Activated CD8-positive, alpha-beta T cell treated with anti-CD3 and anti-CD28 coated beads for 36 hours (primary cell): ENCODE data around the gene SNX18. TPM values are rescaled to one million over a fixed set of nuclear protein-coding genes. Genes with fewer than 3 reads are reported as not detected.
"Not testable (repeated sequence)": the region's sequence is repeated elsewhere in the genome, so short reads cannot be mapped to it uniquely, and the experiment has no call there.

ENCODE experiments used
- ATAC-seq: fragments of 200-7000 bp; cut with Tn5 transposase; one replicate; pipeline ENCODE4 v1.10.0; 2021; ENCODE audit warnings: mild to moderate bottlenecking, moderate library complexity
- CTCF ChIA-PET: fragments of 350-600 bp; sonication (Branson Sonifier 250); formaldehyde crosslinking; loops from one replicate; lab custom pipeline; 2021; ENCODE audit warnings: antibody characterized with exemption; lab: Charles Lee
- POLR2A ChIA-PET: fragments of 350-600 bp; sonication (Branson Sonifier 250); formaldehyde crosslinking; loops from one replicate; lab custom pipeline; 2021; ENCODE audit warnings: antibody characterized with exemption; lab: Charles Lee
- DNase-seq: peaks from one replicate; pipeline ENCODE4 v3.0.0-alpha.2; 2020
- H3K27ac Mint-ChIP-seq: one replicate; pipeline ENCODE4 v1.8.0; 2021; ENCODE audit warnings: mild to moderate bottlenecking, mixed read lengths
- H3K27me3 Mint-ChIP-seq: one replicate; pipeline ENCODE4 v1.8.0; 2021; ENCODE audit warnings: mixed read lengths
- H3K36me3 Mint-ChIP-seq: one replicate; pipeline ENCODE4 v1.8.0; 2021; ENCODE audit warnings: low read depth, mixed read lengths
- H3K4me1 Mint-ChIP-seq: one replicate; pipeline ENCODE4 v1.8.0; 2021; ENCODE audit warnings: low read depth, mixed read lengths
- H3K4me3 Mint-ChIP-seq: one replicate; pipeline ENCODE4 v1.8.0; 2021; ENCODE audit warnings: mild to moderate bottlenecking, moderate library complexity, mixed read lengths
- H3K9me3 Mint-ChIP-seq: one replicate; pipeline ENCODE4 v1.8.0; 2021; ENCODE audit warnings: mixed read lengths
- intact Hi-C: fragments of 100-400 bp; cut with micrococcal nuclease; formaldehyde crosslinking; loops from one replicate; pipeline ENCODE4 v1.10.0; 2022
- total RNA-seq, 2 experiments: library from RNA; stranded (reverse); gene quantifications; one replicate each; pipeline ENCODE4 v1.2.3, GENCODE V29; 2021
- TF ChIP-seq, protein P1 (sequence below): fragments of 200-600 bp; IDR thresholded peaks from one replicate; pipeline ENCODE4 v1.8.0; 2022; ENCODE audit warnings: antibody characterized with exemption, mild to moderate bottlenecking

SNX18 gene
- total RNA-seq, 2 experiments from 2014 or later, result 5.9 to 6.8 TPM

DNA sequence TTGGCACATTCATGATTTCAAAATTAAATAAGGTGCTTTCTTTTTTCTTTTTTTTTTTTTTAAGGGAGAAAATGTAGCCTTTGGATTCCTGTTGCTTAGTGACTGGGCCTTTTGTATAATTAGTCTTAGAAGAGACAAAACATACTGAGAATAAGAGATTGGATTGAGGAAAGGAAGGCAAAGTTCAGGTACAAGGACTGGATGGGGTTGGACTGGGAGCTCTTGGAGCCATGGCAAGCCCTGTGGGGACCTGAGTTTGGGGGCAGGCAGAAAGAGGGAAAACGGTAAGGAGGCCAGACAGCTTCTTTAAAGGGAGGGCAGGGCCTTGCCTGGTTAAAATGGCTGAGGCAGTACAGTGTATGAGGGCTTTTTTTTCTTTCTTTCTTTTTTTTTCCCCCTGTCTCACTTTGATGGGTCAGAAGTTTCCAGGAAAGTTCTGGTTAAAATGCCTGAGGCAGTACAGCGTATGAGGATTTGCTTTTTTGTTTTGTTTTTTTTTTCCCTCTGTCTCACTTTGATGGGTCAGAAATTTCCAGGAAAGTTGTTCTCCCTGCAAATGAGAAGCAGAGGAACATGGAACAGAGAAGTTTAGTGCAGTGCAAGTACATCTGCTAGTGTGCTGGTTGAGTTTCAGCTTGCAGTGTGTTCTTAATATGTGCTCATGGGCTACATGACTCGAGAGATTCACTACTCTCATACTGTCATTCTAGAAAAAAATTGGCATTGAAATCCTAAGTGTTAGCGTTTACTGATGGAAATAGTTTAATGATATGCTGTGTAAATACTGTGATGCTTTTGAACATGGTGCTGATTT lies 16.8 kb downstream of the SNX18 start:
- Mint-ChIP-seq H3K36me3 (peaks cover 10% of the 10 kb centered on the region), H3K9me3 (no peaks in the 10 kb centered on the region), H3K4me3 (no peak overlapping the region), H3K27me3 (no peaks in the 10 kb centered on the region), H3K4me1 (peaks cover 49% of the 10 kb centered on the region), H3K27ac (no peak overlapping the region)
- POLR2A ChIA-PET, result interaction anchor here (0.6 kb wide), 1 partner anchor 327 kb away, joined by 3 read pairs; no protein-coding TSS in a partner anchor
- ATAC-seq, result no peak
- CTCF ChIA-PET, result interaction anchor here (0.7 kb wide), 1 partner anchor 88 kb away, joined by 3 read pairs; no protein-coding TSS in a partner anchor
- no peak for DNase-seq
- intact Hi-C loops, result no loop called here
- TF ChIP-seq, protein P1, sequence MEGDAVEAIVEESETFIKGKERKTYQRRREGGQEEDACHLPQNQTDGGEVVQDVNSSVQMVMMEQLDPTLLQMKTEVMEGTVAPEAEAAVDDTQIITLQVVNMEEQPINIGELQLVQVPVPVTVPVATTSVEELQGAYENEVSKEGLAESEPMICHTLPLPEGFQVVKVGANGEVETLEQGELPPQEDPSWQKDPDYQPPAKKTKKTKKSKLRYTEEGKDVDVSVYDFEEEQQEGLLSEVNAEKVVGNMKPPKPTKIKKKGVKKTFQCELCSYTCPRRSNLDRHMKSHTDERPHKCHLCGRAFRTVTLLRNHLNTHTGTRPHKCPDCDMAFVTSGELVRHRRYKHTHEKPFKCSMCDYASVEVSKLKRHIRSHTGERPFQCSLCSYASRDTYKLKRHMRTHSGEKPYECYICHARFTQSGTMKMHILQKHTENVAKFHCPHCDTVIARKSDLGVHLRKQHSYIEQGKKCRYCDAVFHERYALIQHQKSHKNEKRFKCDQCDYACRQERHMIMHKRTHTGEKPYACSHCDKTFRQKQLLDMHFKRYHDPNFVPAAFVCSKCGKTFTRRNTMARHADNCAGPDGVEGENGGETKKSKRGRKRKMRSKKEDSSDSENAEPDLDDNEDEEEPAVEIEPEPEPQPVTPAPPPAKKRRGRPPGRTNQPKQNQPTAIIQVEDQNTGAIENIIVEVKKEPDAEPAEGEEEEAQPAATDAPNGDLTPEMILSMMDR, result no peak

GRCh38 chr5:54535149-54535844 lies 17.7 kb downstream of the SNX18 start:
- CTCF ChIA-PET, result interaction anchor here (0.9 kb wide), 1 partner anchor 409 kb away, joined by 3 read pairs; no protein-coding TSS in a partner anchor
- Mint-ChIP-seq H3K9me3 (no peaks in the 10 kb centered on the region), H3K27me3 (no peaks in the 10 kb centered on the region), H3K4me3 (no peak overlapping the region), H3K4me1 (peaks cover 44% of the 10 kb centered on the region), H3K27ac (no peak overlapping the region), H3K36me3 (peaks cover 10% of the 10 kb centered on the region)
- ATAC-seq (no peak), DNase-seq (no peak)
- TF ChIP-seq, protein P1, result no peak
- POLR2A ChIA-PET, result interaction anchor here (0.6 kb wide), 1 partner anchor 183 kb away, joined by 3 read pairs; no protein-coding TSS in a partner anchor
- intact Hi-C loops, result no loop called here

DNA sequence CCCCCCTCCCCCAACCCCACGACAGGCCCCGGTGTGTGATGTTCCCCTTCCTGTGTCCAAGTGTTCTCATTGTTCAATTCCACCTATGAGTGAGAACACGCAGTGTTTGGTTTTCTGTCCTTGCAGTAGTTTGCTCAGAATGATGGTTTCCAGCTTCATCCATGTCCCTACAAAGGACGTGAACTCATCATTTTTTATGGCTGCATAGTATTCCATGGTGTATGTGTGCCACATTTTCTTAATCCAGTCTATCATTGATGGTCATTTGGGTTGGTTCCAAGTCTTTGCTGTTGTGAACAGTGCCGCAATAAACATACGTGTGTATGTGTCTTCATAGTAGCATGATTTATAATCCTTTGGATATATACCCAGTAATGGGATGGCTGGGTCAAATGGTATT lies 18.8 kb downstream of the SNX18 start:
- H3K4me1 Mint-ChIP-seq, result peaks cover 39% of the 10 kb centered on the region
- H3K4me3 Mint-ChIP-seq, ATAC-seq, H3K27ac Mint-ChIP-seq, POLR2A ChIA-PET, H3K9me3 Mint-ChIP-seq, H3K36me3 Mint-ChIP-seq, DNase-seq, H3K27me3 Mint-ChIP-seq, intact Hi-C loops: not testable (repeated sequence)
- CTCF ChIA-PET, result interaction anchor here (0.9 kb wide), 1 partner anchor 408 kb away, joined by 3 read pairs; no protein-coding TSS in a partner anchor

- POLR2A ChIA-PET, ATAC-seq, H3K9me3 Mint-ChIP-seq, H3K4me3 Mint-ChIP-seq, H3K27me3 Mint-ChIP-seq, H3K27ac Mint-ChIP-seq, DNase-seq, H3K36me3 Mint-ChIP-seq, intact Hi-C loops: not testable (repeated sequence)
- CTCF ChIA-PET, result interaction anchor here (1.1 to 1.6 kb wide), 3 partner anchors 18 to 308 kb away, joined by 3 to 6 read pairs (median 6); no protein-coding TSS in a partner anchor
- peaks cover 36% of the 10 kb centered on the region for H3K4me1 Mint-ChIP-seq
These were observed 19.3 kb downstream of the SNX18 start for GRCh38 chr5:54536861-54537260.

DNA sequence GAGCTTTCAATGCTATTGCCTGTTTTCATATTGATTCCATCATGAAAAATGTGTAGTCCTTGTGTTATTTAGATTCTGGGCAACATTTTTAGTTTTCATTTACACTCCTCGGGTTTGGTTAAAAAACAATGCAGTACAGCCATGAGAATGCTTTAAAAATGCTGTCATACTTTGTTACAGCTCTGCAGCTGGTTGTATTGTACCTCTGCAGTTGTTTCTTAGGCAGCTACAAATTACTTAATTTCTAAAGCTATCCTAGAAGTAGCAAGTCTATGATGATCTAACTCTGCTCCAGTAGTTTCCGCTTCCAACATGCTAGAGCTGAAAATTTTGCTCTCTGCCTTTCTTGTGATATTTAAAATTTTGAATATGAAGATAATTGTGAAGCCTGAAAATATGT lies 20.2 kb downstream of the SNX18 start:
- Mint-ChIP-seq H3K36me3 (peaks cover 8% of the 10 kb centered on the region), H3K27ac (no peak overlapping the region), H3K4me3 (no peak overlapping the region), H3K4me1 (peaks cover 42% of the 10 kb centered on the region), H3K27me3 (no peaks in the 10 kb centered on the region), H3K9me3 (no peaks in the 10 kb centered on the region)
- ATAC-seq, result no peak
- ChIA-PET POLR2A (interaction anchor here (0.6 kb wide), 1 partner anchor 336 kb away, joined by 6 read pairs; no protein-coding TSS in a partner anchor), CTCF (interaction anchor here (0.7 to 1.6 kb wide), 5 partner anchors 19 to 358 kb away, joined by 3 to 6 read pairs (median 4); no protein-coding TSS in a partner anchor)
- TF ChIP-seq, protein P1, result no peak
- intact Hi-C loops, result no loop called here
- no peak for DNase-seq
